H9 (cell line): ENCODE measurements around the gene SEPTIN2. TPM values are rescaled to one million over a fixed set of nuclear protein-coding genes. Genes with fewer than 3 reads are reported as not detected.

Experiments
- DNase-seq: peaks from one replicate; pipeline ENCODE4 v3.0.0-alpha.2; 2017
- H2AFZ ChIP-seq: one replicate; pipeline ENCODE4 v1.6.1; 2013; ENCODE audit warnings: mild to moderate bottlenecking, low read length, control low read depth, moderate library complexity
- H2AK5ac ChIP-seq: 2 replicates; pipeline ENCODE4 v1.6.1; 2013; ENCODE audit warnings: low read length, control low read depth, mixed read lengths; ENCODE audit not compliant: insufficient read length
- H2BK120ac ChIP-seq: one replicate; pipeline ENCODE4 v1.6.1; 2013; ENCODE audit warnings: low read depth, mild to moderate bottlenecking, low read length, control low read depth, inconsistent platforms; ENCODE audit not compliant: poor library complexity, severe bottlenecking
- H2BK12ac ChIP-seq: 2 replicates; pipeline ENCODE4 v1.6.1; 2013; ENCODE audit warnings: low read length, control low read depth, mixed read lengths, low read depth; ENCODE audit not compliant: insufficient read length
- H2BK15ac ChIP-seq: 2 replicates; pipeline ENCODE4 v1.6.1; 2013; ENCODE audit warnings: low read depth, low read length, control low read depth
- H2BK20ac ChIP-seq: one replicate; pipeline ENCODE4 v1.6.1; 2013; ENCODE audit warnings: low read depth, mild to moderate bottlenecking, low read length, control low read depth, inconsistent platforms; ENCODE audit not compliant: poor library complexity, severe bottlenecking
- H2BK5ac ChIP-seq: 2 replicates; pipeline ENCODE4 v1.6.1; 2013; ENCODE audit warnings: low read length, control low read depth, mixed read lengths; ENCODE audit not compliant: insufficient read length
- H3K14ac ChIP-seq: 2 replicates; pipeline ENCODE4 v1.6.1; 2013; ENCODE audit warnings: low read length, control low read depth; ENCODE audit not compliant: insufficient read depth
- H3K18ac ChIP-seq: 2 replicates; pipeline ENCODE4 v1.6.1; 2013; ENCODE audit warnings: low read depth, mild to moderate bottlenecking, mixed read lengths, low read length, control low read depth; ENCODE audit not compliant: insufficient read length
- H3K23ac ChIP-seq: 2 replicates; pipeline ENCODE4 v1.6.1; 2013; ENCODE audit warnings: low read length, control low read depth, mixed read lengths, low read depth; ENCODE audit not compliant: insufficient read length
- H3K23me2 ChIP-seq: 2 replicates; pipeline ENCODE4 v1.6.1; 2013; ENCODE audit warnings: low read depth, mild to moderate bottlenecking, mixed read lengths, low read length, control low read depth; ENCODE audit not compliant: insufficient read length, poor library complexity, severe bottlenecking
- H3K27ac ChIP-seq: 2 replicates; pipeline ENCODE4 v1.5.1; 2013; ENCODE audit warnings: low read length, control low read depth, mixed read lengths, low read depth; ENCODE audit not compliant: insufficient read length
- H3K27me3 ChIP-seq: 2 replicates; pipeline ENCODE4 v1.6.1; 2013; ENCODE audit warnings: low read length, control low read depth, inconsistent platforms; ENCODE audit not compliant: insufficient read depth
- H3K4ac ChIP-seq: 2 replicates; pipeline ENCODE4 v1.6.1; 2013; ENCODE audit warnings: low read depth, mild to moderate bottlenecking, control low read depth, inconsistent platforms, low read length, moderate library complexity
- H3K4me1 ChIP-seq: 2 replicates; pipeline ENCODE4 v1.6.1; 2013; ENCODE audit warnings: low read length, control low read depth, inconsistent platforms; ENCODE audit not compliant: insufficient read depth
- H3K4me2 ChIP-seq: 2 replicates; pipeline ENCODE4 v1.6.1; 2013; ENCODE audit warnings: low read length, control low read depth, mixed read lengths; ENCODE audit not compliant: insufficient read length, insufficient read depth
- H3K56ac ChIP-seq: 2 replicates; pipeline ENCODE4 v1.6.1; 2013; ENCODE audit warnings: low read depth, mild to moderate bottlenecking, mixed read lengths, low read length, control low read depth; ENCODE audit not compliant: insufficient read length
- H3K79me1 ChIP-seq: 2 replicates; pipeline ENCODE4 v1.6.1; 2013; ENCODE audit warnings: low read depth, mild to moderate bottlenecking, moderate library complexity, low read length, control low read depth, inconsistent platforms; ENCODE audit not compliant: insufficient read depth, poor library complexity, severe bottlenecking
- H3K79me2 ChIP-seq: 2 replicates; pipeline ENCODE4 v1.6.1; 2013; ENCODE audit warnings: low read length, control low read depth, inconsistent platforms; ENCODE audit not compliant: insufficient read depth
- H3K9ac ChIP-seq: 2 replicates; pipeline ENCODE4 v1.6.1; 2013; ENCODE audit warnings: low read length, control low read depth, mixed read lengths; ENCODE audit not compliant: insufficient read length; ENCODE audit errors: extremely low read depth
- H3K9me3 ChIP-seq: one replicate; pipeline ENCODE4 v1.6.1; 2013; ENCODE audit warnings: low read depth, low read length, inconsistent platforms; ENCODE audit not compliant: control insufficient read depth
- H3T11ph ChIP-seq: one replicate; pipeline ENCODE4 v1.6.1; 2013; ENCODE audit warnings: mild to moderate bottlenecking, low read length, control low read depth, inconsistent platforms
- H4K20me1 ChIP-seq: one replicate; pipeline ENCODE4 v1.6.1; 2013; ENCODE audit not compliant: control insufficient read depth, insufficient read length, insufficient read depth
- H4K5ac ChIP-seq: 2 replicates; pipeline ENCODE4 v1.6.1; 2013; ENCODE audit warnings: low read depth, mild to moderate bottlenecking, mixed read lengths, low read length, control low read depth; ENCODE audit not compliant: insufficient read length
- H4K8ac ChIP-seq: replicated peaks from 2 replicates; pipeline ENCODE4 v1.6.1; 2013; ENCODE audit warnings: low read length, control low read depth, mixed read lengths, low read depth; ENCODE audit not compliant: insufficient read length
- H4K91ac ChIP-seq: 2 replicates; pipeline ENCODE4 v1.6.1; 2013; ENCODE audit warnings: low read depth, mild to moderate bottlenecking, moderate library complexity, mixed read lengths, low read length, control low read depth; ENCODE audit not compliant: insufficient read length
- H3K27ac Mint-ChIP-seq, 3 experiments: 2 replicates in 2 of 3; 3 replicates in 1 of 3; pipeline ENCODE4 v1.8.0; 2020 to 2021; ENCODE audit warnings: mixed read lengths in 3 of 3, mild to moderate bottlenecking in 1 of 3, moderate library complexity in 1 of 3
- H3K27me3 Mint-ChIP-seq: 2 replicates; pipeline ENCODE4 v1.8.0; 2021; ENCODE audit warnings: low read depth, mild to moderate bottlenecking, moderate library complexity, mixed read lengths
- H3K36me3 Mint-ChIP-seq, 3 experiments: 2 replicates in 2 of 3; 3 replicates in 1 of 3; pipeline ENCODE4 v1.8.0; 2020 to 2021; ENCODE audit warnings: low read depth in 3 of 3, mixed read lengths in 3 of 3; ENCODE audit not compliant: insufficient read depth in 1 of 3
- H3K4me1 Mint-ChIP-seq, 2 experiments: 2 replicates each; pipeline ENCODE4 v1.8.0; 2020; ENCODE audit warnings: mixed read lengths in 2 of 2
- H3K4me3 Mint-ChIP-seq, 2 experiments: 2 replicates in 1 of 2; 3 replicates in 1 of 2; pipeline ENCODE4 v1.8.0; 2020 to 2021; ENCODE audit warnings: mild to moderate bottlenecking in 2 of 2, mixed read lengths in 2 of 2, moderate library complexity in 1 of 2
- H3K9me3 Mint-ChIP-seq, 2 experiments: 2 replicates in 1 of 2; 3 replicates in 1 of 2; pipeline ENCODE4 v1.8.0; 2020; ENCODE audit warnings: mild to moderate bottlenecking in 2 of 2, mixed read lengths in 2 of 2, moderate library complexity in 1 of 2
- CTCF ChIP-seq: fragments of 200-600 bp; sonication (generic); conservative IDR thresholded peaks from 3 replicates; pipeline ENCODE4 v1.8.0; 2021; ENCODE audit warnings: antibody characterized with exemption, mild to moderate bottlenecking
- WGBS: extraction: QIAGEN DNeasy Blood & Tissue Kit; methylation state at CpG from one replicate; pipeline ENCODE4 v1.1.7; 2013; ENCODE audit warnings: missing lambda C conversion rate, low lambda C conversion rate, mixed read lengths; ENCODE audit not compliant: insufficient read length; ENCODE audit errors: extremely low coverage; 5-methylcytosine and 5-hydroxymethylcytosine counted together
- total RNA-seq: library from RNA; stranded (reverse); gene quantifications from 2 replicates; pipeline ENCODE4 v1.2.1, GENCODE V29; 2021

The SEPTIN2 gene
- total RNA-seq, 1 experiment from 2014 or later = 385 TPM

- DNase-seq = no peak
- H3K23me2 ChIP-seq = no peaks in the 10 kb centered on the region
- peaks cover 12 to 16% of the 10 kb centered on the region in 2 experiments for H3K4me1 Mint-ChIP-seq
Observed at GRCh38 chr2:241389697-241390096, 74.0 kb downstream of the SEPTIN2 start.

More at GRCh38 chr2:241389697-241390096, 74.0 kb downstream of the SEPTIN2 start:
- no peaks in the 10 kb centered on the region for H4K20me1 ChIP-seq
- no peak overlapping the region for H4K91ac ChIP-seq
- no peaks in the 10 kb centered on the region for H3K79me1 ChIP-seq
- H3K4me1 ChIP-seq = no peaks in the 10 kb centered on the region
- no peak overlapping the region for H3K27ac ChIP-seq
- Mint-ChIP-seq H3K9me3 (no peaks in the 10 kb centered on the region), H3K27ac (no peak overlapping the region), H3K36me3 (peaks cover 5 to 8% (median 7%) of the 10 kb centered on the region in 3 experiments; a peak in 6 of 7 replicates), H3K4me3 (no peak overlapping the region), H3K27me3 (no peaks in the 10 kb centered on the region)
- no peak overlapping the region for H2BK15ac ChIP-seq
- no peak overlapping the region for H2BK120ac ChIP-seq
- no peak overlapping the region for H2BK20ac ChIP-seq
- no peak overlapping the region for H3K14ac ChIP-seq
- no CpG with 5 or more reads among the region's 2 CpGs for WGBS
- H3K9ac ChIP-seq = no peak overlapping the region
- no peak overlapping the region for H3K4me2 ChIP-seq
- H3K79me2 ChIP-seq = no peaks in the 10 kb centered on the region
- no peak overlapping the region for H4K8ac ChIP-seq
- no peak overlapping the region for H3K23ac ChIP-seq
- no peaks in the 10 kb centered on the region for H3K9me3 ChIP-seq
- H2AFZ ChIP-seq = no peak overlapping the region
- no peak overlapping the region for H3K4ac ChIP-seq
- no peak overlapping the region for H3K56ac ChIP-seq
- H2BK5ac ChIP-seq = no peak overlapping the region
- no peak overlapping the region for H2AK5ac ChIP-seq
- no peak overlapping the region for H4K5ac ChIP-seq
- H3T11ph ChIP-seq = no peak overlapping the region
- no peak for TF ChIP-seq CTCF
- no peaks in the 10 kb centered on the region for H3K27me3 ChIP-seq
- no peak overlapping the region for H2BK12ac ChIP-seq
- no peak overlapping the region for H3K18ac ChIP-seq
